GM19238 (cell line): ENCODE results near the gene COG1.

Experiments used
- DNase-seq: peaks from one replicate; pipeline ENCODE4 v3.0.0; 2011; ENCODE audit warnings: low spot score; ENCODE audit not compliant: insufficient read length

Gene COG1

GRCh38 chr17:73198930-73199260, 6.0 kb downstream of the COG1 start:
- no peak for DNase-seq

DNA sequence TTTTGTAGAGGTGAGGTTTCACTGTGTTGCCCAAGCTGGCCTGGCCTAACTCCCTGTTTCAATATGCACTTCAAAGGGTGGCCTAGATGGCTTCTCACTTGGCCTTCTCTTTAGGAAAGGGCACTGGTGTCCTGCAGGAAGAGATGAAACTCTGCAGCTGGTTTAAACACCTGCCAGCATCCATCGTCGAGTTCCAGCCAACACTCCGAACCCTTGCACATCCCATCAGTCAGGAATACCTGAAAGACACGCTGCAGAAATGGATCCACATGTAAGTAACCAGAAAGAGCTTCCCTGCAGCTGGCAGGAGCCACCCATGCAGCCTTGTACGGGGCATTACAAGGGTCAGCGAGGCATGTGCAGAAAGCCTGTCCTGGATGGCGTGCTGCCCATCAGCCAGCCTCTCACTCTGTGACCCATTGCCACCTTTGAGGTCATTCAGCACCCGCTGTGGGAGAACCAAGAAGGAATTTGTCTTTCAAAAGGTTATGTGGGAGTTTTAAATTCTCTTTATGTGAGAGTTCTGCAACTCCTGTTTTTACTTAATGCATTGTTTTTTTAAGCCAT, 7.0 kb downstream of the COG1 start:
- no peak for DNase-seq

DNA sequence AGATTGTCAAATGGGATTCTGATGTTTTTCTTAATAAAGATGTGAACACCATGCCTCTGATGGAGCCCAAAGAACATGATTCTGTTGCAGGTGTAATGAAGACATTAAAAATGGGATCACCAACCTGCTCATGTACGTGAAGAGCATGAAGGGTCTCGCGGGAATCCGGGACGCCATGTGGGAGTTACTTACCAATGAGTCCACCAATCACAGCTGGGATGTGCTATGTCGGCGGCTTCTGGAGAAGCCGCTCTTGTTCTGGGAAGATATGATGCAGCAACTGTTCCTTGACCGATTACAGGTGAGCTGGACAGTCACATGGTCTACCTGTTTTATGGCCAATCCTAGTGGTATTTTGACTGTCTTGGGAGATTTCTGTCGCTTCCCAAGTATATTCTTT, 7.6 kb downstream of the COG1 start:
- DNase-seq, result no peak

GRCh38 chr17:73201215-73202069, 8.6 kb downstream of the COG1 start:
- DNase-seq, result no peak

DNA sequence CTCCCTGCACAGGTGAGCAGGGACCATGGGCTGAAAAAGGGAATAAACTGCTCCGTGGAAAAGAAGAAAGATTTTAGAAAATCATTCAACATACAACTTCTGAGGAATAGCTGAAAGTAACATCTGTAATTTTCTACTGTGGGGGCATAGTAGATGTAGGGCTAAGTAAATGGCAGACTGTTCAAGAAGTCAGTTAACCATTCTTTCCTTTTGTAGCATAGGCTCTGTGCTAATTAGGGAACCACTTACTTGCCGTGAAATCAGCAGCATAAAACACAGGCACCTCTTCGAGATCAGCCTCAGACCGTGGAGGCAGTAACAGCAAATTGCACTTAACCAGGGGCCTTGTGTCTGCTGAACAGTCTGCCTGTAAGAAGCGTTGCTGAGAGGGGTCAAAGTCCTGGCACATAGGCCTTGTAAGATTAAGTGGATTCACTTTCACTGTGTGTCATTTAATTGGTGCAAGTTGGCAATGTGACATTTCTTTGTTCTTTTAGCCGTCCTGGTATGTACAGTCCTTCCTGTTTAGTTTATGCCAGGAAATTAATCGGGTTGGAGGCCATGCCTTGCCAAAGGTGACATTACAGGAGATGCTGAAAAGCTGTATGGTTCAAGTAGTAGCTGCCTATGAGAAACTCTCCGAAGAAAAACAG, 10.4 kb downstream of the COG1 start:
- DNase-seq, result no peak

DNA sequence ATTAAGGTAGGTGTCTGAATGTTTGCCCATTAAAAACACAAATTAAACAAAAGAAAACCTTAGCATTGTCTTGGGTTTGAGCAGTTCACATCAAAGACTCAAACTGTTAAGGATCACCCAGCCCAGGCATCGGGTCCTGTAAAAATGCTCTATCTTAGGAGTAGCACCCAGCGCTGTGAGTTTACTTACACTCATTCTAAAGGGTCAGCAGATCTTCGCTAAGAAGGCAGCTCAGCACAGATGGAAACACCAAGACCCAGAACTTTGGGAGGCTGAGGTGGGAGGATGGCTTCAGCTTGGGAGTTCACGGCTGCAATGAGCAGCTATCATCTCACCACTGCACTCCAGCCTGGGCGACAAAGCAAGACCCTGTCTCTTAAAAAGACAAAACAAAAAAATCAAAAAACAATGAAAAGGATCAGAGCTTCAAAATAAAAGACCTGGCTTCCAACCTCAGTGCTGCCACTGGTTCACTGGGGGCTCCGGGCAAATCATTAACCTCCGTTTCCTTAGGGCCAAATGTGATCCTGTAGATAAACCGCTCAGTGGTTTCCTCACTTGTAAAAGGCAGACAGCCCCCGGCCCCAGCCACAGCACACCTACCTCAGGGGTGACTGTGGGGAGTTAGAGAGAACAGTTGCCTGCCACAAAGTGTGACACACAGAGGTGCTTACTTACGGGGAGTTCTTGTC, 11.1 kb downstream of the COG1 start:
- DNase-seq, result no peak

- no peak for DNase-seq
Measured at GRCh38 chr17:73205459-73205961, 12.7 kb downstream of the COG1 start.

DNA sequence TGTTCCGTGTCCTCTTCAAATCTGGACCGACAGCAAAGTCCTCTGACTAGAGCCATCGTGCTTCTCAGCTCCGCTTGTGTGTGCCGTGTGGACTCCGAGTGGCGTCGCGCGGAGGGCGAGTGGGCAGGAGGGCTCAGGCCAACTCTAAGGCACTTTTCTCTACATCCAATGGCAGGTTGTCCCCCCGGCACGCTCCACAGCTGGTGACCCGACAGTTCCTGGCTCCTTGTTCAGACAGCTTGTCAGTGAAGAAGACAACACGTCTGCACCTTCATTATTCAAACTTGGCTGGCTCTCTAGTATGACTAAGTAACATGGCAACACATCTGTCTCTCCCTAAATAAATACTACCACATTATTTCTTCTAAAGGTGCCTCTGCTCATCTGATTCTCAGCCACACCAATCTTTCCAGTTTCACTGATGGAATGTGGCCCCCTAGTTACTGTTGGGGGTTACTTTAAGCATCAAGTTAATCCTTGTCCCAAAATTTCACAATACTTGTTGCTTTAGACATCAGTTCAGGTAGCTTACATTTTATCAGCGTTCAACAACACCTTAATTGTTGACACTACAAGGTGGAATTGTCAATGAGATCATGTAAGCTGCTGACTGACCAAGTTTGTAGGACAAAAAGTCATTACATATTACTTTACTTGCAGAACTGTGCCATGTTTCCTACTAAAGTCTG, 15.4 kb downstream of the COG1 start:
- no peak for DNase-seq

- no peak for DNase-seq
Measured at GRCh38 chr17:73209436-73209835, 16.6 kb downstream of the COG1 start.

DNA sequence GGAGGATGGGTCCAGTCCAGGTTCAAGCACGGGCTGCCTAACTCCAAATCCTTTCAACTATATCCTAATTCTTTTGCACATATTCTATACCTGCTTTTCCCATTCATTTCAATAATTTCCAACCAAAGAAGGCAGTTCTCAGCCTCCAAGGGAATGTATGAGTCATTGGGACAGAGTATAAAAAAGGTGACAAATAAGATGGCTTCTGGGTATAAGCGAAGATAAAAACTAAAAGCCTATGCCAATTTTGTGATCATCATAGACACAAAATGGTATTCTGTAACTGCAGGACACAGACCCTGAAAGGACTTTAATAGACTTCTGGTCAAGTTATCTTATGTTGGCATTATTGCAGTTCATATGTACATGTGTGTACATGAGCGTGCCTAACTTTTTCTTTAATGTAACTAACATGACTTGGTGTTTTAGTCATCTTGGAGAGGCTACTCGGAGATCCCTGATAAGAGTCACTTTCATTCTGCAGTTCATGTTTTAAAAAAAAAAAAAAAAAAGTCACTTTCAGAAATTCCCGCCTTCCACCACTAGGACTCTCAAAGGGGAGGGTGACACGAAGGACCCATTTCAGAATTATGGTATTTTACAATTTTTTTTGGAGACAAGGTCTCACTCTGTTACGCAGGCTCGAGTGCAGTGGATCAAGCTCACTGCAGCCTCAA, 17.3 kb downstream of the COG1 start:
- no peak for DNase-seq

DNA sequence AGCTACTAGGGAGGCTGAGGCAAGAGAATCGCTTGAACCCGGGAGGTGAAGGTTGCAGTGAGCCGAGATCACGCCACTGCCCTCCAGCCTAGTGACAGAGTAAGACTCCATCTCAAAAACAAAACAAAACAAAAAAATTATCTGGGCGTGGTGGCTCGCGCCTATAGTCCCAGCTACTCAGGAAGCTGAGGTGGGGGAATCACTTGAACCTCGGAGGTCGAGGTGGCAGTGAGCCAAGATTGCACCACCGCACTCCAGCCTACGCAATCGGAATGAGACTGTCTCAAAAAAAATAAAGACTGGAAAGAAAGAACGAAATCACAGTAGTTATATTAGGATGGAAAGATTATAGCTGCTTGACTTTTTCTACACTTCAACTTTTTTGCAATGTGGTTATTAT, 18.9 kb downstream of the COG1 start:
- no peak for DNase-seq

GRCh38 chr17:73214008-73214407, 21.2 kb downstream of the COG1 start:
- no peak for DNase-seq

DNA sequence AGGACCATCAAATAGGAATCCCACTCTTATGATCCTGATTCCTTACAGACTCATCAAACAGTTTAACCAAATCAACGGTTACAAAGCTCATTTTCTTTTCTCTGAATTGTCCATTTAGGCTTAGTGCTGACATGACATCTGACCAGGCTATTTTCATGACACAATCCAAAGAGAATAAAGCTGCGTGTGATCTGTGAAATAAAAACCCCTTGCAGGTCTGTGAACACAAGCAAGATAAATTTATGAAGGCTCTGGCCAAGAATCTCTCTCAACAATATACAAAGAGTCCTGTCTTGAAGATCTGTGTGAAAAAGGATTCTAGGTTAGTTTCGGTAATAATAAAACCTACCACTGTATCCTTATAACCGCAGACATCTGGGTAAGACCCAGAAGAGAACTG, 22.0 kb downstream of the COG1 start:
- no peak for DNase-seq

GRCh38 chr17:73215447-73215846, 22.6 kb downstream of the COG1 start:
- DNase-seq, result no peak

DNA sequence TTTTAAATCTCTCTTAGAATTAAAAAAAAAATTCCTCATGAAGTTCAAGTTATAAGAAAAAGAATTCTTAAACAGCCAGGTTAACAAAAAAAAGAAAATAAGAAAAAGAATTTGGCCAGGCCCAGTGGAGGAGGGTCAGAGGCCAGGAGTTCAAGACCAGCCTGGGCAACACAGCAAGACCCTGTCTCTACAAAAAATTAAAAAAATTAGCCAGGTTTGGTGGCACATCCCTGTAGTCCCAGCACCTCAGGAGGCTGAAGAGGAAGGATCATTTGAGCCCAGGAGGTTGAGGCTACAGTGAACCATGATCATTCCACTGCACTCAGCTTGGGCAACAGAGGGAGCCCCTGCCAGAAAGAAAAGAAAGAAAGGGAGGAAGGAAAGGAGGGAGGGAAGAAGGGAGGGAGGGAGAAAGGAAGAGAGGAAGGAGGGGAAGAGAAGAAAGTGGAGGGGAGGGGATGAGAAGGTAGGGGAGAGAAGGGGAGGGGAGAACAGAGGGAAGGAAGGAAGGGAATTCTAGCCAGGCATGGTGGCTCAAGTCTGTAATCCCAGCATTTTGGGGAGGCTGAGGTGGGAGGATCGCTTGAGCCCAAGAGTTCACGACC, 30.9 kb downstream of the COG1 start:
- DNase-seq, result no peak

DNA sequence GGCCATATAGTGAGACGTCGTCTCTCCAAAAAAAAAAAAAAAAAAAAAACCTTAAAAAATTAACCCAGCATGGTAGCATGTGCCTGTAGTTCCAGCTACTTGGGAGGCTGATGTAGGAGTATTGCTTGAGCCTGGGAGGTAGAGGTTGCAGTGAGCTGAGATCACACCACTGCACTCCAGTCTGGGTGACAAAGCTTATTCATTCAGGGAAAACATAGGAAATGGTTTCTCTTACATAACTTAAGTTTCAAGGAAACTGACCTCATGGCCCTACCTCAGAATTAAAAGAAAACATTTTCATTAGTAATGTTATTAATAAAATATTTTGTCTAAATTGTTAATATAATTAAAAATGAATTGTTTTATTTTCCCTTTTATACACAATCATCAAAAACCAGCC, 31.4 kb downstream of the COG1 start:
- no peak for DNase-seq

DNA sequence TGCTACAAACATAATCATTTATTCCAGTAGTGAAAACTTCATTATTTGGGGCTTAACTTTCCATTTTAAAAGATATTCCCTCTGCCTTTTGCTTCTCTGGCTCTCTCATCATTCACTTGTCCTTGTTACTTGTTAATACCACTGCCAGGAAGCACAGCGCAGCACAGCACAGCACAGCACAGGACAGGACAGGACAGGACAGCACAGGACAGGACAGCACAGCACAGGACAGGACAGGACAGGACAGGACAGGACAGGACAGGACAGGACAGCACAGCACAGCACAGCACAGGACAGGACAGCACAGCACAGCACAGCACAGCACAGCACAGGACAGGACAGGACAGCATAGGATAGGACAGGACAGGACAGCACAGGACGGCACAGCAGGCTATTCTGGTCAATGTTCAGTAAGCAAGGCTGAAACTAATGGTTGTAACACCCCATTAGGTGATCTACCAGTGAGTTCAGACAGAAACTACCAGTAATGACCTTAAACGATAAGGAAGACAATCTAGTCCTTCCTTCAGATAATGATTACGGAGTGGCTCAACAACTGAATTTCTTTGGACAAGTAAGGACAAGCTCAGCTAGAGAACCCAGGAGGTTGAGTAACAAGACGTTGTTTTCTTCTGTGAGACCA, 31.9 kb downstream of the COG1 start:
- no peak for DNase-seq

GRCh38 chr17:73226556-73227172, 33.8 kb downstream of the COG1 start:
- DNase-seq, result no peak

DNA sequence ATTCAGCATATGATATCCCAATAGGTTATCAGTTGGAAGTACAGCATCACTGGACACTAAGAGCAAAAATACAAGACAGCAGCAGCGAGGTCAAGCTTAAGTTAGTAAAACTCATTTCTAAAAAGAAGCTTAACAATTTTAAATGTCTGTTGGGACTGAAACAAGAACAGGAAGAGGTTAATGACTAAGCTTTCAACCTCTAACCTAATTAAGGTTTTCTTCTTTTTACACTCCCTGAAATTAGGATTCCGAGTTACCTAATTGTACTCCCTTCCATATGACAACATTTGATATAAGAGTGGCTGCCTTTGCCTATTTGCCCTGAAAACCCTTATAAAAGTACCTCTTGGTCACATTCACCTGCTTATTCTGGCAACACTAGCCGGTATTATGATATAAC, 34.5 kb downstream of the COG1 start:
- DNase-seq, result no peak

DNA sequence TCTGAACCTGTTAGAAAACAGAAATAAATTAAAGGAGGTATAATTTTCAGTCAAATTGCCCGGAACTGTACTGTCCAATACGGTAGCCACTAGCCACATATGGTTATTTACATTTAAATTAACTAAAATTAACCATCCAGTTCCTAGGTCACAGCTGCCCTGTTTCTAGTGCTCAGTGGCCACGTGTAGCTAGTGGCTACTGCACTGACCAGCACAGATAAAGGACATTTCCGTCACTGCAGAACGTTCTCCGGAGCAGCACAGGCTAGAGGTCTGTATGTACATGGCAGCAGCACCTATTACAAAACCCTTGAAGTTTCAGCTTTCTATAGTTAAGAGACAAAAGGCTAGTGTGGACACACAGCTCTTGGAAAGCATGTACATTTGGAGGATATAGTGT, 35.1 kb downstream of the COG1 start:
- no peak for DNase-seq
